ENCODE measurements around the gene BTBD9. TPM values are rescaled to one million over a fixed set of nuclear protein-coding genes. Genes with fewer than 3 reads are reported as not detected.

The BTBD9 gene
- total and polyA plus RNA-seq, 2 experiments from 2014 or later: 13.0 to 17.0 TPM

GRCh38 chr6:38180586-38180985 lies 459.1 kb downstream of the BTBD9 start:
- no peak overlapping the region for H3K4me2 ChIP-seq
- no peaks in the 10 kb centered on the region for H3K9me2 ChIP-seq (replicated peaks; ENCODE audit: insufficient read depth)
- H3K36me3 ChIP-seq (replicated peaks; ENCODE audit: insufficient read depth, low read depth): no peaks in the 10 kb centered on the region
- H3K79me2 ChIP-seq: no peaks in the 10 kb centered on the region
- H4K20me1 ChIP-seq (ENCODE audit: insufficient read depth, poor library complexity, severe bottlenecking): no peaks in the 10 kb centered on the region
- TF ChIP-seq EZH2 (IDR thresholded peaks at IDR 0.05; ENCODE audit: borderline replicate concordance) (no peak), EZH2phosphoT487 (IDR thresholded peaks at IDR 0.05; ENCODE audit: low read depth, severe bottlenecking, unreplicated experiment) (no peak), CTCF (IDR thresholded peaks at IDR 0.05; ENCODE audit: poor library complexity) (no peak)
- no peaks in the 10 kb centered on the region for H3K27me3 ChIP-seq
- no peak overlapping the region for H3K27ac ChIP-seq
- DNase-seq (ENCODE audit: low spot score): no peak
- no peak overlapping the region for H3K4me3 ChIP-seq
- no peak overlapping the region for H2AFZ ChIP-seq
- WGBS (ENCODE audit: low lambda C conversion rate, missing lambda C conversion rate): 91% methylated on average over 11 of the region's 12 CpGs
- H3K4me1 ChIP-seq (ENCODE audit: insufficient read depth): peaks cover 11% of the 10 kb centered on the region
- no peaks in the 10 kb centered on the region for H3K9me3 ChIP-seq (ENCODE audit: low read depth)

- Histone ChIP-seq H3K4me3 (no peak overlapping the region), H3K79me2 (no peaks in the 10 kb centered on the region), H3K9me3 (ENCODE audit: low read depth) (no peaks in the 10 kb centered on the region), H3K9me2 (replicated peaks; ENCODE audit: insufficient read depth) (no peaks in the 10 kb centered on the region), H3K36me3 (replicated peaks; ENCODE audit: insufficient read depth, low read depth) (no peaks in the 10 kb centered on the region), H3K27ac (no peak overlapping the region), H2AFZ (no peak overlapping the region), H3K4me1 (ENCODE audit: insufficient read depth) (peaks cover 11% of the 10 kb centered on the region), H3K27me3 (no peaks in the 10 kb centered on the region), H3K4me2 (no peak overlapping the region), H4K20me1 (ENCODE audit: insufficient read depth, poor library complexity, severe bottlenecking) (no peaks in the 10 kb centered on the region)
- WGBS (ENCODE audit: low lambda C conversion rate, missing lambda C conversion rate): 94% methylated on average over 12 of the region's 12 CpGs
- DNase-seq (ENCODE audit: low spot score): no peak
- TF ChIP-seq EZH2phosphoT487 (IDR thresholded peaks at IDR 0.05; ENCODE audit: low read depth, severe bottlenecking, unreplicated experiment): no peak
- TF ChIP-seq CTCF (IDR thresholded peaks at IDR 0.05; ENCODE audit: poor library complexity): no peak
- no peak for TF ChIP-seq EZH2 (IDR thresholded peaks at IDR 0.05; ENCODE audit: borderline replicate concordance)
These were observed 459.8 kb downstream of the BTBD9 start for GRCh38 chr6:38179794-38180430.

GRCh38 chr6:38179300-38179699 lies 460.4 kb downstream of the BTBD9 start:
- Histone ChIP-seq H3K4me3 (no peak overlapping the region), H4K20me1 (ENCODE audit: insufficient read depth, poor library complexity, severe bottlenecking) (no peaks in the 10 kb centered on the region), H3K4me1 (ENCODE audit: insufficient read depth) (peaks cover 11% of the 10 kb centered on the region), H3K9me2 (replicated peaks; ENCODE audit: insufficient read depth) (no peaks in the 10 kb centered on the region), H3K9me3 (ENCODE audit: low read depth) (no peaks in the 10 kb centered on the region), H3K79me2 (no peaks in the 10 kb centered on the region), H3K27me3 (no peaks in the 10 kb centered on the region), H3K36me3 (replicated peaks; ENCODE audit: insufficient read depth, low read depth) (no peaks in the 10 kb centered on the region), H2AFZ (no peak overlapping the region), H3K27ac (no peak overlapping the region), H3K4me2 (no peak overlapping the region)
- 94% methylated on average over 7 of the region's 7 CpGs for WGBS (ENCODE audit: low lambda C conversion rate, missing lambda C conversion rate)
- TF ChIP-seq EZH2phosphoT487 (IDR thresholded peaks at IDR 0.05; ENCODE audit: low read depth, severe bottlenecking, unreplicated experiment) (no peak), CTCF (IDR thresholded peaks at IDR 0.05; ENCODE audit: poor library complexity) (no peak), EZH2 (IDR thresholded peaks at IDR 0.05; ENCODE audit: borderline replicate concordance) (no peak)
- DNase-seq (ENCODE audit: low spot score): no peak

All from hepatocyte (in vitro differentiated cells).